ENCODE data around the gene VEGFB. TPM values are rescaled to one million over a fixed set of nuclear protein-coding genes. Genes with fewer than 3 reads are reported as not detected.

The VEGFB gene
- total and polyA plus RNA-seq, 2 of the 8 experiments (the other 6 are each of a cell fraction or from before 2014, with no cell fraction given) = 9.3 to 49.6 TPM

DNA sequence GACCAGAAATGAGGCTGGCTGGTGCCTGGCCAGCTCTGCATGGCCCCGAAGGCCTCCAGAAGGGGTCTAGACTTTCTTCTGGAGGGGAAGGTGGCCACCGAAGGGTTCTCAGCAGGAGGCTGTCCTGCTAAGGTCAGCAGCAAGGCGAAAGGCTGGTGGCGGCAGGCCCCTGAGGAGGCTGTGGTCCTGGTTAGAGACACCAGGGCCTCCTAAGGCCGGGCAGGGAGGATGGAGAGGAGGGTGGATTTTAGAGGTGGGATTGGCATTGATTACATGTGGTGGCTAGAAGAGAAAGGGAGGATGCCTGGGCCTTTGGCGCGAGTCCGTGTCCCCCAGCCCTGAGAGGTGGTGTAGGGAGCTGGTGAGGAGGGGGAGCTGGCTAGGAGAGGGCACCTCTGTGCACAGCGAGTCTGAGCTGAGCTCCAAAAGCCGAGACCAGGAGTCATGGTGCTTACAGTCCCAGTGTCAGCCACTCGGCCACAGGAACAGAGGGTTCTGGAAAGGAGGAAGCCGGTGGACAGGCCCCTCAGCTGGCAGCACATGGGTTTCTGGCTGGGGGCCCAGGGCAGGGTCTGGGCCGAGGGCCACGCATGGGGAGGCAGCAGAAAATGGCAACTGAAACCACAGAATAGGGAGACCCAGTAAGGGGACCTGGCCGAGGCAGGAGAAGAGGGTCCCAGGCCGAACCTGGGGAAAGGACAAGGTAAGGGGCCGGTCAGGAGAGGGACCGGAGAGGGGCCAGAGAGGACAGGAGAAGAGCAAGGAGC lies 25.4 kb upstream of the VEGFB start (continued):
- no peak for TF ChIP-seq ATF2 (IDR thresholded peaks at IDR 0.05; ENCODE audit: low read length)
- no peak for TF ChIP-seq SAP30 (IDR thresholded peaks at IDR 0.05; ENCODE audit: insufficient read depth, insufficient replicate concordance, low read length)
- TF ChIP-seq MAFK (IDR thresholded peaks at IDR 0.05; ENCODE audit: low read depth, low read length) = no peak
- TF ChIP-seq BCL11A (IDR thresholded peaks at IDR 0.05; ENCODE audit: low read depth in 2 of 2, low read length in 2 of 2) = no peak
- TF ChIP-seq, protein P1, sequence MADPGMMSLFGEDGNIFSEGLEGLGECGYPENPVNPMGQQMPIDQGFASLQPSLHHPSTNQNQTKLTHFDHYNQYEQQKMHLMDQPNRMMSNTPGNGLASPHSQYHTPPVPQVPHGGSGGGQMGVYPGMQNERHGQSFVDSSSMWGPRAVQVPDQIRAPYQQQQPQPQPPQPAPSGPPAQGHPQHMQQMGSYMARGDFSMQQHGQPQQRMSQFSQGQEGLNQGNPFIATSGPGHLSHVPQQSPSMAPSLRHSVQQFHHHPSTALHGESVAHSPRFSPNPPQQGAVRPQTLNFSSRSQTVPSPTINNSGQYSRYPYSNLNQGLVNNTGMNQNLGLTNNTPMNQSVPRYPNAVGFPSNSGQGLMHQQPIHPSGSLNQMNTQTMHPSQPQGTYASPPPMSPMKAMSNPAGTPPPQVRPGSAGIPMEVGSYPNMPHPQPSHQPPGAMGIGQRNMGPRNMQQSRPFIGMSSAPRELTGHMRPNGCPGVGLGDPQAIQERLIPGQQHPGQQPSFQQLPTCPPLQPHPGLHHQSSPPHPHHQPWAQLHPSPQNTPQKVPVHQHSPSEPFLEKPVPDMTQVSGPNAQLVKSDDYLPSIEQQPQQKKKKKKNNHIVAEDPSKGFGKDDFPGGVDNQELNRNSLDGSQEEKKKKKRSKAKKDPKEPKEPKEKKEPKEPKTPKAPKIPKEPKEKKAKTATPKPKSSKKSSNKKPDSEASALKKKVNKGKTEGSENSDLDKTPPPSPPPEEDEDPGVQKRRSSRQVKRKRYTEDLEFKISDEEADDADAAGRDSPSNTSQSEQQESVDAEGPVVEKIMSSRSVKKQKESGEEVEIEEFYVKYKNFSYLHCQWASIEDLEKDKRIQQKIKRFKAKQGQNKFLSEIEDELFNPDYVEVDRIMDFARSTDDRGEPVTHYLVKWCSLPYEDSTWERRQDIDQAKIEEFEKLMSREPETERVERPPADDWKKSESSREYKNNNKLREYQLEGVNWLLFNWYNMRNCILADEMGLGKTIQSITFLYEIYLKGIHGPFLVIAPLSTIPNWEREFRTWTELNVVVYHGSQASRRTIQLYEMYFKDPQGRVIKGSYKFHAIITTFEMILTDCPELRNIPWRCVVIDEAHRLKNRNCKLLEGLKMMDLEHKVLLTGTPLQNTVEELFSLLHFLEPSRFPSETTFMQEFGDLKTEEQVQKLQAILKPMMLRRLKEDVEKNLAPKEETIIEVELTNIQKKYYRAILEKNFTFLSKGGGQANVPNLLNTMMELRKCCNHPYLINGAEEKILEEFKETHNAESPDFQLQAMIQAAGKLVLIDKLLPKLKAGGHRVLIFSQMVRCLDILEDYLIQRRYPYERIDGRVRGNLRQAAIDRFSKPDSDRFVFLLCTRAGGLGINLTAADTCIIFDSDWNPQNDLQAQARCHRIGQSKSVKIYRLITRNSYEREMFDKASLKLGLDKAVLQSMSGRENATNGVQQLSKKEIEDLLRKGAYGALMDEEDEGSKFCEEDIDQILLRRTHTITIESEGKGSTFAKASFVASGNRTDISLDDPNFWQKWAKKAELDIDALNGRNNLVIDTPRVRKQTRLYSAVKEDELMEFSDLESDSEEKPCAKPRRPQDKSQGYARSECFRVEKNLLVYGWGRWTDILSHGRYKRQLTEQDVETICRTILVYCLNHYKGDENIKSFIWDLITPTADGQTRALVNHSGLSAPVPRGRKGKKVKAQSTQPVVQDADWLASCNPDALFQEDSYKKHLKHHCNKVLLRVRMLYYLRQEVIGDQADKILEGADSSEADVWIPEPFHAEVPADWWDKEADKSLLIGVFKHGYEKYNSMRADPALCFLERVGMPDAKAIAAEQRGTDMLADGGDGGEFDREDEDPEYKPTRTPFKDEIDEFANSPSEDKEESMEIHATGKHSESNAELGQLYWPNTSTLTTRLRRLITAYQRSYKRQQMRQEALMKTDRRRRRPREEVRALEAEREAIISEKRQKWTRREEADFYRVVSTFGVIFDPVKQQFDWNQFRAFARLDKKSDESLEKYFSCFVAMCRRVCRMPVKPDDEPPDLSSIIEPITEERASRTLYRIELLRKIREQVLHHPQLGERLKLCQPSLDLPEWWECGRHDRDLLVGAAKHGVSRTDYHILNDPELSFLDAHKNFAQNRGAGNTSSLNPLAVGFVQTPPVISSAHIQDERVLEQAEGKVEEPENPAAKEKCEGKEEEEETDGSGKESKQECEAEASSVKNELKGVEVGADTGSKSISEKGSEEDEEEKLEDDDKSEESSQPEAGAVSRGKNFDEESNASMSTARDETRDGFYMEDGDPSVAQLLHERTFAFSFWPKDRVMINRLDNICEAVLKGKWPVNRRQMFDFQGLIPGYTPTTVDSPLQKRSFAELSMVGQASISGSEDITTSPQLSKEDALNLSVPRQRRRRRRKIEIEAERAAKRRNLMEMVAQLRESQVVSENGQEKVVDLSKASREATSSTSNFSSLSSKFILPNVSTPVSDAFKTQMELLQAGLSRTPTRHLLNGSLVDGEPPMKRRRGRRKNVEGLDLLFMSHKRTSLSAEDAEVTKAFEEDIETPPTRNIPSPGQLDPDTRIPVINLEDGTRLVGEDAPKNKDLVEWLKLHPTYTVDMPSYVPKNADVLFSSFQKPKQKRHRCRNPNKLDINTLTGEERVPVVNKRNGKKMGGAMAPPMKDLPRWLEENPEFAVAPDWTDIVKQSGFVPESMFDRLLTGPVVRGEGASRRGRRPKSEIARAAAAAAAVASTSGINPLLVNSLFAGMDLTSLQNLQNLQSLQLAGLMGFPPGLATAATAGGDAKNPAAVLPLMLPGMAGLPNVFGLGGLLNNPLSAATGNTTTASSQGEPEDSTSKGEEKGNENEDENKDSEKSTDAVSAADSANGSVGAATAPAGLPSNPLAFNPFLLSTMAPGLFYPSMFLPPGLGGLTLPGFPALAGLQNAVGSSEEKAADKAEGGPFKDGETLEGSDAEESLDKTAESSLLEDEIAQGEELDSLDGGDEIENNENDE (IDR thresholded peaks at IDR 0.05; ENCODE audit: insufficient replicate concordance, low read length) = no peak
- no peak for TF ChIP-seq SP4 (IDR thresholded peaks at IDR 0.05; ENCODE audit: low read length)

All from H1 (cell line).